Measurements from ENCODE around the gene DNAJA3. TPM values are rescaled to one million over a fixed set of nuclear protein-coding genes. Genes with fewer than 3 reads are reported as not detected.
"Not testable (repeated sequence)": the region's sequence is repeated elsewhere in the genome, so short reads cannot be mapped to it uniquely, and the experiment has no call there.

Gene DNAJA3
- total RNA-seq, 4 donors from 2014 or later = 13.8 to 44.9 (median 36.4) TPM

DNA sequence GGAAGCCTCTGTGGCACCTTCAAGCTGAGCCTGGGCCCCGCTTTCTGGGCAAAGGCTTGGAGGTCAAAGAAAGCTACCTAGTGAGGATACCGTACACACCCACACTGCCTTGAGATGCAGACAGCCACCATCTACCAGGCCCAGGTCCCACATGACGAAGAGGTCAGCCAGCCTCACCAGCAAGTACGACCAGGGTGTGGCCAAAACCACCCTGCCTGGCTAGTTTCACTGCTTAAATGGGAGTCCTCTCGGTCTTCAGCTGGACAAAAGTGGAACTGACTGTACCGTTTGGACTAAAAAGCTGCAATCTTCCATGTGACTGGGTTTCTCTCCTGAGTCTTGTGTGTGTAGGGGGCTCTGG lies 32.4 kb upstream of the DNAJA3 start:
- peaks cover 6 to 21% of the 10 kb centered on the region in 2 donors for H3K4me1 ChIP-seq
- no peaks in the 10 kb centered on the region for H3K36me3 ChIP-seq
- H3K27ac ChIP-seq = peak overlapping the region; percentile 83 to 89

DNA sequence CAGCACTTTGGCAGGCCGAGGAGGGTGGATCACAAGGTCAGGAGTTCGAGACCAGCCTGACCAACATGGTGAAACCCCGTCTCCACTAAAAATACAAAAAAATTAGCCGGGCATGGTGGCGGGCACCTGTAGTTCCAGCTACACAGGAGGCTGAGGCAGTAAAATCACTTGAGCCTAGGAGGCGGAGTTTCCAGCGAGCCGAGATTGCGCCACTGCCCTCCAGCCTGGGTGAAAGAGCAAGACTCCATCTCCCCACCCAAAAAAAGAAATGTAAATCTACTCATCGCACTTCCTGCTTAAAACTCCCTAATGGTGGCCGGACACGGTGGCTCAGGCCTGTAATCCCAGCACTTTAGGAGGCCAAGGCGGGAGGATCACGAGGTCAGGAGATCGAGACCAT lies 31.8 kb upstream of the DNAJA3 start:
- H3K9me3 ChIP-seq; H3K27me3 ChIP-seq; H3K36me3 ChIP-seq; intact Hi-C loops (cut with DNase I; ENCODE audit: low total_unique reads); H3K4me3 ChIP-seq; DNase-seq: not testable (repeated sequence)
- Histone ChIP-seq H3K27ac (peak overlapping the region; percentile 83 to 89), H3K4me1 (peaks cover 6 to 17% of the 10 kb centered on the region in 2 donors)

More for the DNA sequence above, 32.4 kb upstream of the DNAJA3 start:
- TF ChIP-seq, protein P1, sequence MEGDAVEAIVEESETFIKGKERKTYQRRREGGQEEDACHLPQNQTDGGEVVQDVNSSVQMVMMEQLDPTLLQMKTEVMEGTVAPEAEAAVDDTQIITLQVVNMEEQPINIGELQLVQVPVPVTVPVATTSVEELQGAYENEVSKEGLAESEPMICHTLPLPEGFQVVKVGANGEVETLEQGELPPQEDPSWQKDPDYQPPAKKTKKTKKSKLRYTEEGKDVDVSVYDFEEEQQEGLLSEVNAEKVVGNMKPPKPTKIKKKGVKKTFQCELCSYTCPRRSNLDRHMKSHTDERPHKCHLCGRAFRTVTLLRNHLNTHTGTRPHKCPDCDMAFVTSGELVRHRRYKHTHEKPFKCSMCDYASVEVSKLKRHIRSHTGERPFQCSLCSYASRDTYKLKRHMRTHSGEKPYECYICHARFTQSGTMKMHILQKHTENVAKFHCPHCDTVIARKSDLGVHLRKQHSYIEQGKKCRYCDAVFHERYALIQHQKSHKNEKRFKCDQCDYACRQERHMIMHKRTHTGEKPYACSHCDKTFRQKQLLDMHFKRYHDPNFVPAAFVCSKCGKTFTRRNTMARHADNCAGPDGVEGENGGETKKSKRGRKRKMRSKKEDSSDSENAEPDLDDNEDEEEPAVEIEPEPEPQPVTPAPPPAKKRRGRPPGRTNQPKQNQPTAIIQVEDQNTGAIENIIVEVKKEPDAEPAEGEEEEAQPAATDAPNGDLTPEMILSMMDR (IDR thresholded peaks at IDR 0.05) = no peak
- no peak for TF ChIP-seq POLR2A (IDR thresholded peaks at IDR 0.05)
- no peak for DNase-seq
- intact Hi-C loops (cut with DNase I; ENCODE audit: low total_unique reads) = no loop called here
- Histone ChIP-seq H3K27me3 (no peaks in the 10 kb centered on the region), H3K4me3 (no peak overlapping the region), H3K9me3 (no peaks in the 10 kb centered on the region)

DNA sequence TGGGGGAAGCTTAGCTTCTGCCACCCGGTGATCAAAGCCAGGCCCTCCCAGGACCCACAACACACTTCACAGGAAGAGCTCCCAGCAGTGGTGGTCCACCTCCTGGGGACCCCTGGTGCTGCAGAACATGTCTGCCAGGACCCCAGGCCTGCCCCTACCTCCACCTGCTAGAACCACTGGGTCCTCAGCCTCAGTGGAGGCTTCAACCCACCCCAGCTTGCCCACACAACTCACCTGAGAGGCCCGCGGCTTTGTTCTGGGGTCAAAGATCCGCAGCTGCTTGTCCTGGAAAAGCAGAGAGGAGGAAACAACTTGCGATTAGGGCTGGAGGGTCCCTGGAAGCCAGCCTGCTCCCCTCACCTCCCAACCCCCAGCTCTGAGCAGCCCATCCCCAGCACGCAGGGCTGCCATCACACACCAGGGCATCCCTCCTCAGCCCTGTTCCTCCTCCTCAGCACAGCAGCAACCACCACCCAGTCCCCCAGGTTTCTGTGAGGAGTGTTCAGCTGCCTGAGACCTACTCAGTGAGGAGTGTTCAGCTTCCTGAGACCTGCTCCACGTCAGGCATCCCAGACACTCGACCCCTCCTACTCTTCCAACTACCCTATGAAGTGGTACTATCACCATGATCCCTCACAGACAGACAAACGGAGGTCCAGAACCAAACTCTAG lies 30.5 kb upstream of the DNAJA3 start:
- no peak overlapping the region for H3K4me3 ChIP-seq
- DNase-seq = no peak
- H3K4me1 ChIP-seq = peaks cover 6 to 15% of the 10 kb centered on the region in 2 donors
- H3K9me3 ChIP-seq = no peaks in the 10 kb centered on the region
- no peaks in the 10 kb centered on the region for H3K36me3 ChIP-seq
- intact Hi-C loops (cut with DNase I; ENCODE audit: low total_unique reads) = no loop called here
- no peaks in the 10 kb centered on the region for H3K27me3 ChIP-seq
- TF ChIP-seq, protein P1 (IDR thresholded peaks at IDR 0.05) = no peak
- no peak for TF ChIP-seq POLR2A (IDR thresholded peaks at IDR 0.05)
- no peak overlapping the region for H3K27ac ChIP-seq

DNA sequence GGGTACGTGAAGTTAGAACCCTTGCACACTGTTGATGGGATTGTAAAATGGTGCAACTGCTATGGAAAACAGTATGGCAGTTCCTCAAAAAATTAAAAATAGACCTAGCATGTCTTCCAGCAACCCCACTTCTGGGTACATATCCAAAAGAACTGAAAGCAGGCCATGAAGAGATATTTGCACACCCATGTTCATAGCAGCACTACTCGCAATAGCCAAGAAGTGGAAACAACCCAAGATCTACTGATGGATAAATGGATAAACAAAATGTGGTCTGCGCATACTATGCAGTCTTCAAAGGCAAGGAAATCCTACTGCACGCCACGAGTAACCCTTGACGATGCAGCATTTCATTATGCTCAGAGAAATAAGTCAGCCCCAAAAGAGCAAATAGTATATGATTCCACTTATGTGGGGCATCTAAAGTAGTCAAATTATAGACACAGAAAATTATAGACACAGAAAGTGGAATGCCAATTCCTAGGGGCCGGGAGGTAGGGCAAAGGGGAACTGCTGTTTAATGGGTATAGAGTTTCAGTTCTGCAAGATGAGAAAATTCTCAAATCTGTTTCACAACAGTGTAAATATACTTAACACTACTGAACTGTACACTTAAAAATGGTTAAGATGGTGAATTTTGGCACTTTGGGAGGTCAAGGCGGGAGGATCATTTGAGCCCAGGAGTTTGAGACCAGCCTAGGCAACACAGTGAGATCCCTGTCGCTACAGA lies 26.5 kb upstream of the DNAJA3 start:
- H3K4me1 ChIP-seq = no peaks in the 10 kb centered on the region
- H3K4me3 ChIP-seq = no peak overlapping the region
- no peak for DNase-seq
- no peaks in the 10 kb centered on the region for H3K36me3 ChIP-seq
- H3K27me3 ChIP-seq = no peaks in the 10 kb centered on the region
- intact Hi-C loops (cut with DNase I; ENCODE audit: low total_unique reads) = no loop called here
- TF ChIP-seq POLR2A (IDR thresholded peaks at IDR 0.05) = no peak
- TF ChIP-seq, protein P1 (IDR thresholded peaks at IDR 0.05) = no peak
- H3K27ac ChIP-seq = no peak overlapping the region
- H3K9me3 ChIP-seq = no peaks in the 10 kb centered on the region

DNA sequence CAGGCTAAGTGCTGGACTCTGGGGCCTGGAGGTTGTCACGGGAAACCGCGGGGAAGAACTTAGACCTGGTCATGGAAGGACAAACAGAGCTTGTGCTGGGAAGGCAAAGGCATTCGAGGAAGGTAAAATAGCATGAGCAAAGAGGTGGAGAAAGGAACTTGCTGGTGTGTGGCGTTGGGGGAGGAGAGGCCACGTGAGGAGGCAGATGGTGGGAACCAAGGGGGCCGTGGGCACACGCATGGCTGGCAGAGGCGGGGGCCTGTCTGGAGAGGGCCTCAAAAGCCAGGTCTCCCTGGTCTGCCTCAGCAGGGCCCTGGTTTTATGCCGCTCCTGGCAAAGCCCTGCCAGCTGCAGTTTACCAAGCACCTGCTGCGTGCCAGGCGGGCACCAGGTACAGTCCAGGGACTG lies 24.6 kb upstream of the DNAJA3 start:
- no peak for TF ChIP-seq POLR2A (IDR thresholded peaks at IDR 0.05)
- TF ChIP-seq, protein P1 (IDR thresholded peaks at IDR 0.05) = no peak
- H3K4me1 ChIP-seq = no peaks in the 10 kb centered on the region
- H3K4me3 ChIP-seq = no peak overlapping the region
- no peak overlapping the region for H3K27ac ChIP-seq
- H3K36me3 ChIP-seq = no peaks in the 10 kb centered on the region
- no peaks in the 10 kb centered on the region for H3K27me3 ChIP-seq
- DNase-seq = no peak
- intact Hi-C loops (cut with DNase I; ENCODE audit: low total_unique reads) = no loop called here
- no peaks in the 10 kb centered on the region for H3K9me3 ChIP-seq
